ENCODE results near the gene EDAR. TPM values are rescaled to one million over a fixed set of nuclear protein-coding genes. Genes with fewer than 3 reads are reported as not detected.

The EDAR gene
- total RNA-seq, 2 donors from 2014 or later: not detected

- 100% methylated on average over 1 of the region's 1 CpG; no CpG with 5 or more reads in 1 of the 2 experiments for WGBS, 2 experiments (ENCODE audit: insufficient coverage in 1 of 2, insufficient read length in 1 of 2)
- no peaks in the 10 kb centered on the region for H3K27me3 ChIP-seq (ENCODE audit: control insufficient read depth, insufficient read depth, low read length, poor library complexity, severe bottlenecking)
- TF ChIP-seq CTCF (conservative IDR thresholded peaks at IDR 0.05): no peak
- H3K9me3 ChIP-seq (ENCODE audit: control insufficient read depth, low read length): peaks cover 7% of the 10 kb centered on the region
- no peak overlapping the region for H3K27ac Mint-ChIP-seq
- no peaks in the 10 kb centered on the region for H3K9me3 Mint-ChIP-seq
- DNase-seq: no peak
- H3K4me1 Mint-ChIP-seq: no peaks in the 10 kb centered on the region
- peaks cover 29% of the 10 kb centered on the region for H3K36me3 ChIP-seq (ENCODE audit: control insufficient read depth, insufficient read depth, low read length)
- H3K36me3 Mint-ChIP-seq (ENCODE audit: low read depth): peaks cover 58% of the 10 kb centered on the region
- no peaks in the 10 kb centered on the region for H3K27me3 Mint-ChIP-seq (ENCODE audit: insufficient read depth)
- H3K9ac ChIP-seq (ENCODE audit: extremely low read depth, low read length, poor library complexity, severe bottlenecking): no peak overlapping the region
- no peak overlapping the region for H3K4me3 ChIP-seq (ENCODE audit: low read length)
- no peak overlapping the region for H3K4me3 Mint-ChIP-seq
- H3K27ac ChIP-seq (ENCODE audit: low read depth, low read length): no peak overlapping the region
- H3K4me1 ChIP-seq (ENCODE audit: control insufficient read depth, insufficient read depth, low read length): no peaks in the 10 kb centered on the region
Observed at GRCh38 chr2:108854484-108854883, 134.5 kb downstream of the EDAR start.

GRCh38 chr2:108853421-108853820 is 135.6 kb downstream of the EDAR start:
- Histone ChIP-seq H3K4me3 (ENCODE audit: low read length) (no peak overlapping the region), H3K9me3 (ENCODE audit: control insufficient read depth, low read length) (peaks cover 7% of the 10 kb centered on the region), H3K27ac (ENCODE audit: low read depth, low read length) (no peak overlapping the region), H3K27me3 (ENCODE audit: control insufficient read depth, insufficient read depth, low read length, poor library complexity, severe bottlenecking) (no peaks in the 10 kb centered on the region), H3K4me1 (ENCODE audit: control insufficient read depth, insufficient read depth, low read length) (no peaks in the 10 kb centered on the region), H3K36me3 (ENCODE audit: control insufficient read depth, insufficient read depth, low read length) (peaks cover 32% of the 10 kb centered on the region), H3K9ac (ENCODE audit: extremely low read depth, low read length, poor library complexity, severe bottlenecking) (no peak overlapping the region)
- no peak overlapping the region for H3K27ac Mint-ChIP-seq
- no peak overlapping the region for H3K4me3 Mint-ChIP-seq
- no peak for DNase-seq
- 93 to 100% methylated on average over 1 to 2 of the region's 2 CpGs for WGBS, 2 experiments (ENCODE audit: insufficient coverage in 1 of 2, insufficient read length in 1 of 2)
- H3K4me1 Mint-ChIP-seq: no peaks in the 10 kb centered on the region
- H3K36me3 Mint-ChIP-seq (ENCODE audit: low read depth): peaks cover 52% of the 10 kb centered on the region
- H3K9me3 Mint-ChIP-seq: no peaks in the 10 kb centered on the region
- TF ChIP-seq CTCF (conservative IDR thresholded peaks at IDR 0.05): no peak
- H3K27me3 Mint-ChIP-seq (ENCODE audit: insufficient read depth): no peaks in the 10 kb centered on the region

GRCh38 chr2:108852375-108852774 is 136.6 kb downstream of the EDAR start:
- H3K4me3 Mint-ChIP-seq: no peak overlapping the region
- H3K4me3 ChIP-seq (ENCODE audit: low read length): no peak overlapping the region
- H3K27me3 Mint-ChIP-seq (ENCODE audit: insufficient read depth): no peaks in the 10 kb centered on the region
- TF ChIP-seq CTCF (conservative IDR thresholded peaks at IDR 0.05): no peak
- no peak for DNase-seq
- H3K36me3 ChIP-seq (ENCODE audit: control insufficient read depth, insufficient read depth, low read length): peaks cover 32% of the 10 kb centered on the region
- no peaks in the 10 kb centered on the region for H3K27me3 ChIP-seq (ENCODE audit: control insufficient read depth, insufficient read depth, low read length, poor library complexity, severe bottlenecking)
- no peak overlapping the region for H3K27ac Mint-ChIP-seq
- no peak overlapping the region for H3K27ac ChIP-seq (ENCODE audit: low read depth, low read length)
- H3K36me3 Mint-ChIP-seq (ENCODE audit: low read depth): peaks cover 43% of the 10 kb centered on the region
- H3K9me3 Mint-ChIP-seq: no peaks in the 10 kb centered on the region
- WGBS, 2 experiments (ENCODE audit: insufficient coverage in 1 of 2, insufficient read length in 1 of 2): 89 to 93% methylated on average over 2 to 3 of the region's 3 CpGs
- no peak overlapping the region for H3K9ac ChIP-seq (ENCODE audit: extremely low read depth, low read length, poor library complexity, severe bottlenecking)
- peaks cover 7% of the 10 kb centered on the region for H3K9me3 ChIP-seq (ENCODE audit: control insufficient read depth, low read length)
- H3K4me1 Mint-ChIP-seq: no peaks in the 10 kb centered on the region
- H3K4me1 ChIP-seq (ENCODE audit: control insufficient read depth, insufficient read depth, low read length): no peaks in the 10 kb centered on the region
